LNCAP (cell line): ENCODE results near the gene BBX.

Experiments
- CTCF ChIP-seq: fragments of 450-650 bp; IDR thresholded peaks from 2 replicates; pipeline ENCODE4 v1.5.1; 2017; ENCODE audit warnings: mild to moderate bottlenecking

BBX gene

GRCh38 chr3:107644631-107645030, 121.9 kb downstream of the BBX start:
- no peak for TF ChIP-seq CTCF

GRCh38 chr3:107650788-107651187, 128.0 kb downstream of the BBX start:
- TF ChIP-seq CTCF: no peak

GRCh38 chr3:107651782-107652181, 129.0 kb downstream of the BBX start:
- no peak for TF ChIP-seq CTCF

GRCh38 chr3:107654218-107654617, 131.5 kb downstream of the BBX start:
- TF ChIP-seq CTCF: no peak

- no peak for TF ChIP-seq CTCF
Measured at GRCh38 chr3:107657971-107658370, 135.2 kb downstream of the BBX start.

- TF ChIP-seq CTCF: peak; percentile 78
Measured at GRCh38 chr3:107660306-107660976, 137.7 kb downstream of the BBX start.

- TF ChIP-seq CTCF: no peak
Measured at GRCh38 chr3:107661447-107662123, 138.8 kb downstream of the BBX start.
